ENCODE results near the gene GMPR.
"Not testable (repeated sequence)": the region's sequence is repeated elsewhere in the genome, so short reads cannot be mapped to it uniquely, and the experiment has no call there.

The GMPR gene

GRCh38 chr6:16225062-16225731 is 13.2 kb upstream of the GMPR start:
- DNase-seq (ENCODE audit: low read depth, low spot score) = not testable (repeated sequence)

GRCh38 chr6:16226117-16227047 is 12.0 kb upstream of the GMPR start:
- DNase-seq (ENCODE audit: low read depth, low spot score) = not testable (repeated sequence)

DNA sequence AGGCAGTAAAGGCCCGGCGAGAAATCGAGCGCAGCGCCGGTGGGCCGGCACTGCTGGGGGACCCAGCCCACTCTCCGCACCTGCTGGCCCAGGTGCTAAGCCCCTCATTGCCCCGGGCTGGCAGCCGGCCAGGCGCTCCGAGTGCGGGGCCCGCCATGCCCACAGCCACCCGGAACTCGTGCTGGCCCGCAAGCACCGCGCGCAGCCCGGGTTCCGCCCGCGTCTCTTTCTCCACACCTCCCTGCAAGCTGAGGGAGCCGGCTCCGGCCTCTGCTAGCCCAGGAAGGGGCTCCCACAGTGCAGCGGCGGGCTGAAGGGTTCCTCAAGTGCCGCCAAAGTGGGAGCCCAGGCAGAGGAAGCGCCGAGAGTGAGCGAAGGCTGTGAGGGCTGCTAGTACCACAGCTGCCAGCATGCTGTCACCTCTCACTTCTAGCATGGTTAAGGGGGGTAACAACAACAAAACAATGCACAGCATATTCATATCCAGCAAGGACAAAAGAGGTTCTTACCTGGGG is 11.3 kb upstream of the GMPR start:
- DNase-seq (ENCODE audit: low read depth, low spot score) = no peak

- no peak for DNase-seq (ENCODE audit: low read depth, low spot score)
Measured at GRCh38 chr6:16227605-16228004, 10.8 kb upstream of the GMPR start.

DNA sequence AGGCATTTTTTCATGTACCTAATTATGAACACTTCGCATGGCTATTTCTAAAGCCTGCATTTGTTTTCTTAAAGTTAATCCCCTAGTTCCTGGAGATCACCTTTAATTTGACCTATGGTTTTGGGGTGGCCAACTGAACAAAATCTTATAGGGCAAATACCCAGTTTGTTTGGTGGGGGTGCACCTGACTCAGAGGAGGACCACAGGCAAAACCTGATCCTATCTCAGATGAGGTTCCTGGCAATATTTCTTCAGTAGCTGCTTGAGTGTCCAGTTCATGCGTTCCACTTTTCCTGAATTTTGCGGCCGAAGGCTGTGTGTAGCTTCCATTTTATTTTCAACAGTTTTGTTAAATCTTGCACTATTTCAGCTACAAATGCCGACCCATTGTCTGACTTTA is 10.3 kb upstream of the GMPR start:
- no peak for DNase-seq (ENCODE audit: low read depth, low spot score)

DNA sequence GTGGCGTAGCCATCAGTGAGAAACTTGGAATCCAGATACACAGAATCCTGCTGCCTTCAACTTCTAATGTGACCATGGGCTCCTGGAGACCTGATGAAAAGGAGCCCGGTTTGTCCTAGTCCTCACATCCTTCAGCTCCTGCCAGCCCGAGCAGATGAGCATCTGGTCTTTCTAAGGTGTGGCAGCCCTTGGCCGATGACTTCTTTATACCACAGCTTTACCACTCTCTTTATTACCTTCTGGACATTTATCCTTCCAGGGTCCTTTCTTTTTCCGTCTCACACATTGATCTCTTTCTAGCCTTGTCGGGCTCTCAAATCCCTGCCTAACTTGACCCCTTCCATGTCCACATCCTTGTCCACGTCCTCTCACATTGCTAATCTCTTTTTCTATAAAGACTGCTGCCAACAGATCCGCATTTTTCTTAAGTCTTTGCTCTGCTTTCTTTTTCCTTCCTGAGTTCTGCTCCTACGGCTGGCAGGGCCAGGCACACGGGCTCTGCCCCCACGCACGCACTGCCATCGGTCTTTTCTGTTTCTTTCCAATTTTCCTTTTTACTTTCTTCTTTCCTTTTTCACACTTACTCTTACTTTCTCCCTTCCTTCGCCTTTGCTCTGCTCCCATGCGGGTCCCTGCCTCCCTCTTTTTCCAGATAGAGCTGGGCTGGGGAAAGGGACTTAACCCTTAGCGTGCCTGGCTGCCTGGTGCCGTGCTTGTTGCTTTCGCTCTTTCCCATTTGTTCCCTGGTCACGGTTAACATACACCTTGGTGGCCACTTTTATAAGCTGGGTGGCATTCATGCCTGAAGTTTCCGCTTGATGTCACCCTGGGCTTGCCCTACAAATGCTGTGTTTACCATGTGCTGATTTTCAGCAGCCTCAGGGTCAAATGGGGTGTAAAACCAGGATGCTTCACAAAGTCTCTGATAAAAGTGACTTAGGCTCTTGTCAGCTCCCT is 9.4 kb upstream of the GMPR start:
- DNase-seq (ENCODE audit: low read depth, low spot score) = no peak

DNA sequence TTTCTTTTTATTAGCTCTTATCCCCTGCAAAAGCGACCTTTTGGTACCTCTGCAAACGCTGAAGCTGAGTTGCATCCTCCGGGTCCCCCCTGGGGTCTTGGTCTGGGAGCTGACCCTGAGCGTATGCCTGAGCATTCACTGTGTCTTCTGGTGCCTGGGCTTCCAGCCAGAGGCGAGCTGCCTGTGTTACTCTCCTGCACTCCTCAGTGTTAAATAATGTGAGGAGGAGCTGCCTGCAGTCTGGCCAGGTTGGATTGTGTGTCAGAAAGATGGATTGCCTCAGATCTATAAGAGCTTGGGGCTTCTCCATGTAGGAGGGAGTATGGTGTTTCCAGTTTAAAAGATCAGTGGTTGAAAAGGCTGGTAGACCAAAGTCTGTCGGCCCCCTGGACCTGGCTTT is 8.7 kb upstream of the GMPR start:
- no peak for DNase-seq (ENCODE audit: low read depth, low spot score)

DNA sequence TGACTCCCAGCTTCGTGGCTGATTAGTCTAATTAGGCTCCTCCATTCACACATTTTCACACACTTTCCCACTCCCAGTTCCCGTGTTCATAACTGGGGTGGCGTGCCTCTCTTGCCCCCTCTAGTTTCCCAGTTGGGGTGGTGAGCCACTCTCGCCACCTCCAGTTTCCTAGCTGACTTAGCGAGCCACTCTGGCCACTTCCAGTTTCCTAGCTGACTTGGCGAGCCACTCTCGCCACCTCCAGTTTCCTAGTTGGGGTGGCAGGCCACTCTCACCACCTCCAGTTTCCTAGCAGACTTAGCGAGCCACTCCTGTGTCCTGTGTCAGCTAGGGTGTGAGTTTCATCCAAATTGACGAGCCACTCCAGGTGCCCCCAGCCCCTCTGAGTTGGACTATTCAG is 7.4 kb upstream of the GMPR start:
- no peak for DNase-seq (ENCODE audit: low read depth, low spot score)

GRCh38 chr6:16232086-16232485 is 6.3 kb upstream of the GMPR start:
- no peak for DNase-seq (ENCODE audit: low read depth, low spot score)

DNA sequence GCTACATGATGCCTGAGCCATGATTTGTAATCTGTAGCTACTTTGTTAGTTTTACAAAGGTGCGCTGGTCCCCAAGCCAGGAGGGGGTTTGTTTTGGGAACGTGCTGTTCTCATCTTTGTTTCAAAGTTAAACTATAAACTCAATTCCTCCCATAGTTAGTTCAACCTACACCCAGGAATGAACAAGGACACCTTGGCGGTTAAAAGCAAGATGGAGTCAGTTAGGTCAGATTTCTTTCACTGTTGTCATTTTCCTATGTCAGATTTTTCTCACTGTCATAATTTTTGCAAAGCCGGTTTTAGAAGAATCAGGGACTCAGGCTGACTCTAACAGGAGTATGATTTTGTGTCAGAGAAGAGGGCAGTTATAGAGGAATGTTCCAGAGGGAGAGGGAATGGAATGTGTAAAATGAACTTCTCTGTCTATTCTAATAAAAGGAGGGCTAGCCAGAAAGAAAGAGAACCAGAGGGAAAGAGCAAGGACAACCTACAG is 2.3 kb upstream of the GMPR start:
- DNase-seq (ENCODE audit: low read depth, low spot score) = no peak

GRCh38 chr6:16236631-16237199 is 1.7 kb upstream of the GMPR start:
- no peak for DNase-seq (ENCODE audit: low read depth, low spot score)

DNA sequence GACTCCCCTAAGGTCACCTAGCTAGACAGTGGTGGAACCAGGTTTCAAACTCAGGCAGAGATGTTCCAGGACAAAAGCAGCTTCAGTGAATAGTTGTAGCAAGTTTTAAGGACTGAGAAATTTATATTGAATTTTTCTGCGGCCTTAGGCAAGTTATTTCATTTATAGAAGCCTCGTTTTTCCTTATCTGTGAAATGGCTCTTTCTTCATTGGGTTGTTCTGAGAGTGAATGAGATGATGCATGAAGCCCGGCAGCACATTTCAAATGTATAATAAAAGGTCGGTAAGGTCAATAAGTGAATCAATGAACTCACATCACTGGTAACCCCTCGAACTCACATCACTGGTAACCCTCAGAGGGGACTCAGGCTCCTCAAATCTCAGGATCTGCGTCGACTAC is 1.1 kb upstream of the GMPR start:
- no peak for DNase-seq (ENCODE audit: low read depth, low spot score)

DNA sequence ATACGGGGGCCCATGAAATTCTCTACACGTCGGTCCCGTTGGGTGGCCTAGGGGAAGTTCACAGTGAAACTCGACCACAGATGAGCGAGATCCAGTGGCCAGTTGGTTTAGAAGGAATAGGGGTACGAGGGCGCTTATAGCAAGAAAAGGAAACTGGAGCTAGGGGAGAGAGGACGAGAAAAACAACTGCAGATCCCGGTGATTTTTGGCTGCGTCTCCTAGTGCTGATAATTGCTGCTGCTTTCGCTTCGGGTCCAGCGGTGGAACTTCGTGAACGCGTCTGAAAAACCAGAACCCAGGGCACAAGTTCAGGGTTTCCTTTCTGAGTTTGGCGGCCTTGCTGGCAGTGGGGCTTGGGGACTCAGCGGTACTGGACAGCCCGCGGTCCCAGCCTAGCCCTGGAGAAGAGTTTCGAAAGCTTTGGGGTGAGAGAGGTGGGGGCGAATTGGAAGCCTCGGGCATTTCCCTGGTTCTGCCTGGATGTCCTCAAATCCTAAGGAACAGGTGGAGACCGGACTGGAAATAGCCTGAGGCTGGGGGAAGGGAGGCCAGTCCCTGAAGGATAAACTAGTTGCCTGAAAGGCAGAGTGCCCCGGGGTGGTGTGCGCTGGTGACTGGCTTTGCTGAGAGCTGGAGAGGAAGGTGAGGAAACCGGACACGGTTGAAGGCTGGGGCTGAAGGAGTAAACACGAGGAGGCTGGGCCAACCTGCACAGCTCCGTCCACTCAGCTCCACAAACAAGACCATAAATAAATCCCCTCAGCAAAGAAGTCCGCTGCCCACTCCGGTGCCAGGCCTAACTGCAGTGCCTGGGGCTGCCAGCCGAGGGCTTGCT is 793 bp downstream of the GMPR start:
- no peak for DNase-seq (ENCODE audit: low read depth, low spot score)

GRCh38 chr6:16239798-16240123 is 1.4 kb downstream of the GMPR start:
- no peak for DNase-seq (ENCODE audit: low read depth, low spot score)

DNA sequence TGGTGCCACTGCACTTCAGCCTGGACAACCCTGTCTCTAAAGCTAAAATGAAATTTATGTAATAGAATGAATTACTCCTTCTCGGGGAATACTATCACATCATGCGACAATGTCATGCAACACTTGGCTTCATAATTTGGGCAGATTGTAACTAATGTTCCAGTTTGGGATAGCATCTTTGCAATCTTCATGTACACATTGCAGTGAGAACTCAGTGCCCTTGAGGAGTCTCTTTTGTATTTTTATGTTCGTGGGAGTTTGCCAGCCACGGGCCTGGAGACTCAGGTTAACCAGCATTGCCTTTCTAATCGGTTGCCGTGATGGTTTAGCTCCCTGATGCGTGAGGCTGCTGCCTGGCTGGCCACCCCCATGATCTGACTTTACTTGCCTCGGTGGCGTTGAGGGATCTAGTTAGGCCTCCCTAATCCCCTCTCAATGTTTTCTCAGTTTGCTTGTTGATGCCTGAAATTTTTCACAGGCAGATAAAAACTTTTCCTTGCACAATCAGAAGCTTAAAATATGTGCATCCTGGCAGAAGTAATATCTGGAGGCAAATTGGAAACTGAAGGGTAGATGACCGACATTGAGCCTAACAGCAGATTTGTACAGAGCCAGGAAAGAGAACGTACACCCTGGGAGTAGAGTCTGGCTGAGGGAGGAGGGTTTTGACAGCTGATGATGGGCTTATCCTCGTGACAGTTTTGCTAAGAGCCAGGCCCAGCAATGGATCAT is 2.4 kb downstream of the GMPR start:
- DNase-seq (ENCODE audit: low read depth, low spot score) = no peak

DNA sequence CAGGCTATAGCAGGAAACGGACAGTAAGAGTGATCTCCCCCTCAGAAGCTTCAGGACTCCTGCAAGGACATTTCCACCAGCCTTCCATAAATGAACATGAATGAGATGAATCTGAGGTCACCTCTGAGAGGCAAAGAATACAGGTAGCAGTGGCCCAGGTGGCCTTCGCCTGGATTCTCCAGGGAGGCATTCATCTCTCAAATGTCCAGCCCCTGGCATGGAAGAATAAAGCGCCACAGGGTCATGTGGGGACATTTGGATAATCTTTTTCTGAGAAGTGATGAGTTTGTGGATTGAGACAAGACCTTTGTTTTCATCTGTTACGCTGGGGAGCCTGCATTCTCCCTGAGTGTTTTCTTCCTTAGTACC is 2.9 kb downstream of the GMPR start:
- no peak for DNase-seq (ENCODE audit: low read depth, low spot score)

DNA sequence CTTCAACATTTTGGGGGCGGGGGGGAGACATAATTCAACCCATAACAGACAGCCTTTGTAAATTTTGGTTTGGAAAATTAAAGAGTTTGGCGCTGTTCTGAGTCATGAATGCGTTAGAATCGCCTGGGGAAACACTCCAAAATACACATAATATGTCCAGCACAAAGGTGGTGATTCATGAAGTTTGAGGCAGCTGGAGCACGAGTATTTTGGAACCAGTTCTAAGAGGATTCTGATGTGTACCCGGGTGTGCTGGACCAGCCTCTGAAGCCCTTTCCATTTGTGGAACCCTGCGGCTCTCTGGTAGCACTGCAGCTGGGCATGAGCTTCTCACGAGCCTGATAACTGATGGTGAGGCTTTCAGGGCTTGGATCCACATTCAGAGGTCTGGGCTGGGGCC is 4.7 kb downstream of the GMPR start:
- DNase-seq (ENCODE audit: low read depth, low spot score) = no peak

DNA sequence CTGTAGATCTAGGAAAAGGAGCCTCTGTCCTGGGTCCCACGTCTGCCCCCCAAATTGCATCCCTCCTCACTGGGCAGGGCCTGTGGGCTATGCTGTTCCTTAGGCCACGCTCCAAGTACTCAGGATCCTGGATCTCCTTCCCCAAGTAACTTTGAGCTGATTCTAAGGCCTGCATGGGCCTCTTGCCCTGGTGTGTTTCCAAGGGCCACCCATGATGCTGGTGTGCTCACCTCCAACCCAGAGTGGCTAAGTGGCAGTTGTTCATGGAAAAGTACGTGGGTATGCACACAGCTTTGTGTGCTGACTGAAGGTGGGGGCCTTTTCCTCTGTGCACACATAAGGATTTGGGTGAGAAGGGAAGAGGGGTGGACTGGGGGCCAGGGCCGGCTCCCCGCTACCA is 5.3 kb downstream of the GMPR start:
- DNase-seq (ENCODE audit: low read depth, low spot score) = no peak

GRCh38 chr6:16244446-16244845 is 6.1 kb downstream of the GMPR start:
- DNase-seq (ENCODE audit: low read depth, low spot score) = no peak

Measured in brain pericyte (primary cell).